ENCODE measurements around the gene ACKR1.

DNA sequence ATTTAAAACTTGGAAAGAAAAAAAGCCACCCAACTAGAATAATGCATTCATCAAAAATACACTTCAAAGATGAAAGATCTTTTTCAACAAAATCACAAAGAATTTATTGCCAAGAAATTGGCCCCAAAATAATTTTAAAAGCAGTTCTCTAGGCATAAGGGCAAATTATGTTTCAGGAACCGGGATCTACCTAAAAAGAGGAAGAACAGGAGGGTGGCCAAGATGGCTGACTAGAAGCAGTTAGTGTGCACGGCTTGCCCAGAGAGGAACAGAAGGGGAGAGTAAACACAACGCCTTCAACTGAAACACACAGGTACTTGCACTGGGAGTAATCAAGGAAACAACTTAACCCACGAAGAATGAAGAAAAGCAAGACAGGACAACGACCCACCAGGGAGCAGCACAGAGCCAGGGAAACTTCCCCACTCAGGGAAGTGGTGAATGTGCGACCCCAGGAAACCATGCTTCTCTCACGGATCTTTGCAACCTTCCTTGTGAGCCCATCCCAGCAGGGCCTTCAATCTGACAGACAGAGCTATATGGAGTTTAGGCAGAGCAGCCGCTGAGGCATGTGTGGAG is 46.1 kb downstream of the ACKR1 start:
- TF ChIP-seq, protein P1, sequence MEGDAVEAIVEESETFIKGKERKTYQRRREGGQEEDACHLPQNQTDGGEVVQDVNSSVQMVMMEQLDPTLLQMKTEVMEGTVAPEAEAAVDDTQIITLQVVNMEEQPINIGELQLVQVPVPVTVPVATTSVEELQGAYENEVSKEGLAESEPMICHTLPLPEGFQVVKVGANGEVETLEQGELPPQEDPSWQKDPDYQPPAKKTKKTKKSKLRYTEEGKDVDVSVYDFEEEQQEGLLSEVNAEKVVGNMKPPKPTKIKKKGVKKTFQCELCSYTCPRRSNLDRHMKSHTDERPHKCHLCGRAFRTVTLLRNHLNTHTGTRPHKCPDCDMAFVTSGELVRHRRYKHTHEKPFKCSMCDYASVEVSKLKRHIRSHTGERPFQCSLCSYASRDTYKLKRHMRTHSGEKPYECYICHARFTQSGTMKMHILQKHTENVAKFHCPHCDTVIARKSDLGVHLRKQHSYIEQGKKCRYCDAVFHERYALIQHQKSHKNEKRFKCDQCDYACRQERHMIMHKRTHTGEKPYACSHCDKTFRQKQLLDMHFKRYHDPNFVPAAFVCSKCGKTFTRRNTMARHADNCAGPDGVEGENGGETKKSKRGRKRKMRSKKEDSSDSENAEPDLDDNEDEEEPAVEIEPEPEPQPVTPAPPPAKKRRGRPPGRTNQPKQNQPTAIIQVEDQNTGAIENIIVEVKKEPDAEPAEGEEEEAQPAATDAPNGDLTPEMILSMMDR (IDR thresholded peaks at IDR 0.05), result 0 out of 2 replicates have a peak, but pooled peaks have one; percentile 23
- TF ChIP-seq, protein P2, sequence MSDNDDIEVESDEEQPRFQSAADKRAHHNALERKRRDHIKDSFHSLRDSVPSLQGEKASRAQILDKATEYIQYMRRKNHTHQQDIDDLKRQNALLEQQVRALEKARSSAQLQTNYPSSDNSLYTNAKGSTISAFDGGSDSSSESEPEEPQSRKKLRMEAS (CRISPR knock-in tag; IDR thresholded peaks at IDR 0.05), result no peak
- TF ChIP-seq CREM (CRISPR knock-in tag; IDR thresholded peaks at IDR 0.05), result no peak
- TF ChIP-seq, protein P3, sequence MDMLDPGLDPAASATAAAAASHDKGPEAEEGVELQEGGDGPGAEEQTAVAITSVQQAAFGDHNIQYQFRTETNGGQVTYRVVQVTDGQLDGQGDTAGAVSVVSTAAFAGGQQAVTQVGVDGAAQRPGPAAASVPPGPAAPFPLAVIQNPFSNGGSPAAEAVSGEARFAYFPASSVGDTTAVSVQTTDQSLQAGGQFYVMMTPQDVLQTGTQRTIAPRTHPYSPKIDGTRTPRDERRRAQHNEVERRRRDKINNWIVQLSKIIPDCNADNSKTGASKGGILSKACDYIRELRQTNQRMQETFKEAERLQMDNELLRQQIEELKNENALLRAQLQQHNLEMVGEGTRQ (CRISPR knock-in tag; IDR thresholded peaks at IDR 0.05), result no peak
- no peak for TF ChIP-seq CBFB (CRISPR knock-in tag; IDR thresholded peaks at IDR 0.05; ENCODE audit: low read depth)
- TF ChIP-seq TEAD1 (CRISPR knock-in tag; IDR thresholded peaks at IDR 0.05), result no peak
- TF ChIP-seq, protein P4, sequence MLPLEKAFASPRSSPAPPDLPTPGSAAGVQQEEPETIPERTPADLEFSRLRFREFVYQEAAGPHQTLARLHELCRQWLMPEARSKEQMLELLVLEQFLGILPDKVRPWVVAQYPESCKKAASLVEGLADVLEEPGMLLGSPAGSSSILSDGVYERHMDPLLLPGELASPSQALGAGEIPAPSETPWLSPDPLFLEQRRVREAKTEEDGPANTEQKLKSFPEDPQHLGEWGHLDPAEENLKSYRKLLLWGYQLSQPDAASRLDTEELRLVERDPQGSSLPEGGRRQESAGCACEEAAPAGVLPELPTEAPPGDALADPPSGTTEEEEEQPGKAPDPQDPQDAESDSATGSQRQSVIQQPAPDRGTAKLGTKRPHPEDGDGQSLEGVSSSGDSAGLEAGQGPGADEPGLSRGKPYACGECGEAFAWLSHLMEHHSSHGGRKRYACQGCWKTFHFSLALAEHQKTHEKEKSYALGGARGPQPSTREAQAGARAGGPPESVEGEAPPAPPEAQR (CRISPR knock-in tag; IDR thresholded peaks at IDR 0.05), result no peak
